ENCODE results near the gene BABAM2.
A peak's percentile ranks its signal among the peaks of the same experiment; 100 is the strongest.

The BABAM2 gene

DNA sequence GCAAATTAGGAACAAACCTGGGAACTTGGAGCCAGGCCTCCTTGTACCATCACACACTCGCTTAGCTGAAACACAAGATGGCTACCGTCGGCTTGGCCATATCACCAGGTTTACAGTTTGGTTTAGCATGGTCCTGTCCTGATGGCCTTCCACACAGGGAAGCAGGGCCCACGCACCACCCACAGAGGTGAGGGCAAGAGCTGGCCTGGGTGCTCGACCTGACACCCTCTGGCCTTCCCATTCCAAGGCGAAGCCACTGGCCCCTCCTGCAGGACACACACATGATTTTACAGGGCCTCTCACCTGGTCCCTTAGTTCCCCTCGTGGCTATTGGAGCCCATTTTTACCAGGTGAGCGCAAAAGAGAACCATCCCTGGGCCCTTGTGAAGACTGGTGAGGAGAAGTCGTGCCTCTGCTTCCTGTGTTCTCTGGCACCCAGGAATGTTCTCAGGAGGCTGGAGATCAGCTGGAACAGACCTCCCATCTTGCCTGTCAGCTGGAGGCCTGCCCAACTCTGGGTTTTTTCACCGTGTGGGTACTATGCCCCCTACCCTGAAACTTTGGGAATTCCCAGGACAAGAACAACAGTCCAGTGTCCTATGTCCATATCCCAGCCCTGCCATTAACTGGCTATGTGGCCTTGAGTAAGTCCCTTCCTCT lies 449.1 kb downstream of the BABAM2 start:
- DNase-seq = no peak

DNA sequence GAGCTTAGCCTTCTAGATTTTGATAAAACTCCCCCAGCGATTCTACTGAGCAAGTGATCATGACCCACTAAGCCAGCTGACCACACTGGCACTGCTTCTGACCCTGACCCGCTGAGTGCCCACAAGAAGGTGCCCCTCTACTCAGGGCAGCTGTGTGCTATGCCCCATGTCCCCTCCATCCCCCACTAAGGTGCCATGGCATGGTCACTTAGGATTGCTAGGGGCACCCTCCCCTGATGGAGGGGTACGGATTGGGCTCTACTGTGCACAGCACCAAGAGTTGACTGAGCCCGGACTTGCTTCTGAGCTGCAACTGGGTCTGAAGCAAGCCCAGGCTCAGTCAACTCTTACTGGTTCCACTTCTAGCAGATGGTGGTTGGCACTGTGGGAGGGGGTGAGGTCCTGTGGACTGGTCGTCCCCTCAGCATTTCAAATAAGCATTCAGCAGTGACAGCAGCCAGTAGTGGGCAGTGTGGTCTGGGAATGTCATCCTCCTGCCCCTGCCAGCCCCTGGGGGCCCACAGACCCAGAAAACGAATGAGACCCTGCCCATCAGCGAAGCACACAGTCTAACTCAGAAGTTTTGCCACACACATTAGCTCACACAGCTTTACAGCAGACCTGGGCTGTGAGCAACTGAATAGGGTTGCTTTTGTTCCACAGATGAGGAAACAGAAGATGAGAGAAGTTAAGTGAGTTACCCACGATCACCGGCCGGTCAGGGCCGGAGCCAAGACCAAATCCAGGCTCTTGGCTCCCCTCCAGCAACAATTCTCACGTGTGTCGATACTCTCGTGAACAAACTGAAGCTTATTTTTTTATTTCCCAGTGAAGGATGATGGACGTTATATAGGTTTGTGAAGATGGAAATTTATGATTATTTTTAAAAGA lies 450.0 kb downstream of the BABAM2 start:
- no peak for DNase-seq

DNA sequence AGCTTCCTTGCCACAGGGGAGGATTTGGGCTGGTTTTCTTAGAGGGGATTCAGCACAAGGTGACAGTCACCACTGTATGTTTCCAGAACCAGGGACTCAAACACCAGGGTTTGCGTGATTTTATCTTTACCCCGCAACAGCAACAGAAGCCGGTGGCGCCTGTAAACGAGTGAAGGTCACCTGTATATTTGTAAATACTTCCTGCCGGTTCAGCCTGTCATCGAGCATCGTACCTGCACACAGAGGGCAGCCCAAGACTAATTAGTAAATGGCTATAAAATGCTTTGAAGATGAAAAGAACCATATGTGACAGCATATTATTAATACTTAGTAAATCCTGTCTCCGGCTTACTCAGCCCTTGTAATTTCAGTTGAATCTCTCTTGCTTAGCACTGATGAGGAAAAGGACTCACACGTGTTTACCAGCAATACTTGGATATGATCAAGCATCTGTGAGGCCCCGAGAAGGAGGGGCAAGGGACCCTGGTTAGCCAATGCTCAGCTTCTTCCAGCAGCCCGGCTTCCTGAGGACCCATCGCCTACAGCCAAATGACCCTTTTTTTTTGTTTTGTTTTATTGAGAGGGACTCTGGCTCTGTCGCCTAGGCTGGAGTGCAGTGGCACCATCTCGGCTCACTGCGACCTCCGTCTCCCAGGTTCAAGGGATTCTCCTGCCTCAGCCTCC lies 450.8 kb downstream of the BABAM2 start:
- no peak for DNase-seq

DNA sequence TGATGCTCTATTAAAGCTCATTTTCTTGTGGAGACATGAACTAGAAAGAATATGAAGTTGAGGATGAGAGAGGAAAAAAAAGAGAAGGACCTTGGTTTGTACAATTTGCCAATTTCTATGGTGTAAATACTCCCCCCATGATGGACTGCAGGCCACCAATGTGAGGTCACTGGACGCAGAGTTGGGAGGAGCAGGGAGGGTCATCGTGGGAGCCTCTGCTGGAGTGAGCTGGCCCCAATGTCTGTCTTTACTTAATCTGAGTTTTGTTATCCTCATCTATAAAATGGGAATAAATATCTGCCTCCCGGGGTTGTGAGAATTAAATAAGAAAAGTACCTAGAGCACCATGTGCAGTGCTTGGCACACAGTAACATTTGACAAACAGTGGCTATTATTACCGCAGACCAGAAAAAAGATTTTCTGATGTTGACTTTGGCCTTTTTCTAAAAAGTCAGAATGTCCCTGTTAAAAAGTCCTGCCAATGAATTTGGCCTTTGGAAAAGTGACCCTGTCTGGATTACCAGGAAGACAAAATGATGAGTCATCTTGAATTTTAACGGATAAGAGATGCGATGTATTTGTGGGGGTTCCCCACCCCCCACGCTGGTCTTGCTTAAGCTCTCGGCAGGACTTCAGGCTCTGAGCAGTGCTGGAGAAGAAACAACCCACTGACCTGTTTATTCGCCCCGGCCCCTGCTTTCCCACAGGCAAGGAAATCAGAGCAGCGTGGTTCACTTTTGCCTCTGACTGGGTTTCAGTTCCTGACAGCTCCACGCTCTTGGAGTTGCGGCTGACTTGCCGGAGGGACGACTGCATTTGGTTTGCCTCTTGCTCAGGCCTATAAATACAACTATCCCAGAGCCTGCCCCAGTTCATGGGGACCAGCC lies 451.8 kb downstream of the BABAM2 start:
- no peak for DNase-seq

DNA sequence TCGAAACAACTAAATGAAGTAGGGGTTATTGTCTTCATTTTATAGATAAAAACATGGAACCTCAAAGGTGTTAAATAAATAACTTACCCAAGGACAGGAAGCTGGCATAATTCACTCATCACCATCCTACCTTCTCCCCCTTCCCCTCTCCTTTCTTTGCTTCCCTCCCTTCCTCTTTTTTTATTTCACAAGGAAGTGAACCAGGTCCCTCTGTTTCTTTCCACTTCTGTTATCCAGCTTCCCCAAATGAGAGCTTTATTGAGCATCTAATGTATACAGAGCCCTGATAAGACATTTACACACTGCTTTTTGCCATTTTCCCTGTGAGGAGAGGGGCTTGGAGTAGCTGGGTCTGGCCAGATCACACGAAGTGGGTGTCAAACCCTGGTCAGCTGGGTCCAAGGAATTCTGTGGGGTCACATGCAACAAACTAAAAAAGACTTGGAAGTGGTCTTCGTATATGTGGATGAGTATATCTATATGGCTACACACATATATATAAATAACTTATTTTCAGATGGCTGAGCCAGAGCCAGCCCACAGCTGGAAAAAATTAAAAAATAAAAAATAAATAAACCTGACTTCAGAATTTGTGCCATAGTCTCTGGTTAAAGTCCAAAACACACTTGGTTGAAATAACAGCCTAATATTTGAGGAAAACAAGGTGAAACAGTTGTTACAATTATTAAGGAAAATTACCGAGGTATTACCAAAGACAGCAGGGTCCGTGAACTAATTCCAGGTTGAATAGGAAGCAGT lies 452.8 kb downstream of the BABAM2 start:
- no peak for DNase-seq

DNA sequence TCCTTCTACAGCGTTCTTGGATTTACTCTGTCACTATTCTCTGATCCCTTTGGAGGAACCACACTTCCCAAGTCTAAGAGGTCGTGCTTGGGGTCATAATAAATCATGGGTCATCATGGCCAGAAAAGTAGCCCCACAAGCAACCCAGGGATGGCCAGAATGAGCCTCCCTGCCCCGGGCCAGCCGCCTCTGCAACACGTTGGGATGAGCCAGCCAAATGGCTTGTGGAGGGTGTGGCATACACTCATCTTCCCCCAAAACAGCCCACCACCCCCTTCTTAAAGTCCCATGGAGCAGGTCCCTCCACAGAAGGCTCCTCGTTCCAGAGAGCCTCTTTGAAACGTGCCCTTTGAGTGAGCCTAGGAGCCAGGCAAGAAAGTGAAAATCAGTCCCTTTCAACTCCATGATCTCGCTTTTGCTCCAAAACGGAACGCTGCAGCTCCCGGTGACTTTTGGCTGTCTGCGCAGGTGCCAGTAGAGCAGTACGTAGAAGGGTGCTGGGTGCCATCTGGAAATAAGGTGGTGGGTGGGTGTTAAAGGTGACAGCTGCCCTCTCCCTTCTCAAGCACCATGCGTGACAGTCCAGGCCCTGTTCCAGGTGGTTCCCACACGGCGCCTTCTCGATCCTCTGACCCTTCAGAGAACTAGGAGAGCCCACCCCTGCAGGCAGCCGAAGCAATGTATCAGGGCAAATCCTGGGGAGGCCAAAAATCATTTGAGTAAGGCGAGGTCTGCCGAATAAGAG lies 453.6 kb downstream of the BABAM2 start:
- no peak for DNase-seq

DNA sequence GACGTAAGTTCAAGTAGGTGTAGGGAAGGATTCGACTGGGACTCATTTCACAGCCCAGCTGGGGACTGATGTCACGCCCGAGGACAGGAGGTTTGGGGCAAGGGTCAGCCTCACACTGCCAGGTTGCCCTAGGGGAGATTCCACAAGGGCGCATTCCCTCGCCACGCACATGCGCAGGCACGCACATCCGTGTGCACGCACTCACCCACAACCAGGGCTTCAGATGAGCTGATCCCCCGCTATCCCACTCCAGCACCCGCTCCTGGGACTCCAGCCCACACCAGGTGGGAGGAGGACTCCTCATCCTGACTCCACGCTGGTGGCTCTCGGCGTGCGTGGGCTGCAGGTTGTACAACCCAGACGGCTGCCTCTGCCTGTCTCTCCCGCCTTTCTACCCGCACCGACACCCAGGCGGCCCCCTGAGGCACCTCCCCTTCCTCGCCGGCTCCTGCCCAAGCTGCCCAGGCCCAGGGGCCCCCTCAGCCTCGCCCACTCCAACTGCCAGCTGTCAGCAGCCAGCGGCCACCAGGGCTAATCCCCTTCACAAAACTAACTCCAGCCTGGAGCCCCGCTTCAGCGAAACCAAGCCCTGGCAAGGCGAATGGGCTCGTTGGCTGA lies 454.3 kb downstream of the BABAM2 start:
- DNase-seq = no peak

DNA sequence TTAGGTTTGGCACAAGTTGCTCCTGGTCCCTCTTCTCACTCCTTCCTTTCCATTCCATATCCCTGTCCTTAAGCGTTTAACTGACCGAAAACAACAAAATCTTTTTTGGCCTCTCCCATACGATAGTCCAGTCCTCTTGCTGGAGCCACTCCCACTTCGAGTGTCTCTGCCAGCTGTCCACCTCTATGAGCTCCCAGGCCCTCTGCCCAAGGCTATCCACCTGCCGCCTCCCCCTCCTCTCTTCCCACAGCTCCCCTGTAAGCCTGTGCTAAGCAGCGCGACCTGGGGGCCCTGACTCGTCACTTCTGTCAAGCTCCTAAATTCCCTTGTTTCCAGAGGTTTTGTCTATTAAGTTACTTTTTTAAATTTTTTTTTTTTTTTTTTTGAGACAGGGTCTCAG lies 455.1 kb downstream of the BABAM2 start:
- no peak for DNase-seq

DNA sequence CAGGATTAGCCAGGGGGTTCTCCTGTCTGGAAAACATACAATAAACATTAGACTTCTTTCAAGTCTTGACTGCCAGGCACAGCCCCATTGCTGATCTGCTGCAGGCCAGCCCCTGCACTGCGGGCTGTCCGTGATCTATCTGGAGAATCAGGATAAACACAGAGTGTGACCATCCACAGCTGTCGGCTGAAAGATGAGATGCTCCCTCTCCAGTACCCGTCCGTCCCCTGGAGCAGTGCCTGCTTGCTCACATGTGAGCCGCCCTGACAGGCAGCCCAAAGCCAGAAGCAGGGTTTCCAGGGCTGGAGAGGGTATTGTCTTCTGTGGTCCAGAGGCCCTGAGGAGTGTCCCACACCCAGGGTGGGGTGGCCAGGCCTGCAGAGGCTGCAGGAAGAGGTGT lies 456.1 kb downstream of the BABAM2 start:
- DNase-seq = no peak

DNA sequence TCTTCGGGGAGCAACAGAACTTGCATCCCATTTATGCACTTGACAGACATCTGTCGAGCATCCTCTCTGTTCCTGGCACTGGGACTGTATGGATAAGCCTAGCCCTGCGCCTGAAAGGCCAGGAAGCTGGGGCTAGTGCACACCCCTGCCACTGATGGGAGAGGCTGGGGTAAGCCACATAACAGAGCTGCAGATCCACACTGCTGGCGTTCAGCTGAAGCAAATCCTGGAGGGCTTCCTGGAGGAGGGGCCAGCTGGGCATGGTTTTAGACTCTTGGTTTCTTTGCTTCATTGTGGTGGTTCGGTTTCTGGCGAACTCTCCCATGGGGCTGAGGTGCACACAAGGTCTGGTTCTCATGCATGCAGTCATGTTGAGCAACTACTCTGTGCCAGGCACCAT lies 456.7 kb downstream of the BABAM2 start:
- no peak for DNase-seq

DNA sequence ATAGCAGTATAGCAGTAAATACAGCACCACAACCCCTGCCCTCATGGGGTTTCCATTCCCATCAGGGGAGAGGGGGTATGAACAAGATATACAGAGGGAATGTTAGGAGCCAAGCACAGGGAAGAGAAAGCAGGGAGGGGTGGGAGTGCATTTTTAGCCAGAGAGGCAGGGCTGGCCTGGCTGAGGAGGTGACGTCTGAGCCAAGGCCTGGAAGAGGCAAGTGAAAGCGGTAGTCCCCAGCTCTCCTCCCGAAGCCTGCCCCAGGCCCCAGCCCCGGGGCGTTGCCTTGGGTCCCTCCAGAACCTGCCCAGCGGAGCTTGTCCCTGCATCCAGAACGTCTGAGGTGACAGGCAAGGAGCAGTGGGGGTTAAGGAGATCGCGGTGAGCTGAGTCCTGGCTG lies 457.1 kb downstream of the BABAM2 start:
- no peak for DNase-seq

DNA sequence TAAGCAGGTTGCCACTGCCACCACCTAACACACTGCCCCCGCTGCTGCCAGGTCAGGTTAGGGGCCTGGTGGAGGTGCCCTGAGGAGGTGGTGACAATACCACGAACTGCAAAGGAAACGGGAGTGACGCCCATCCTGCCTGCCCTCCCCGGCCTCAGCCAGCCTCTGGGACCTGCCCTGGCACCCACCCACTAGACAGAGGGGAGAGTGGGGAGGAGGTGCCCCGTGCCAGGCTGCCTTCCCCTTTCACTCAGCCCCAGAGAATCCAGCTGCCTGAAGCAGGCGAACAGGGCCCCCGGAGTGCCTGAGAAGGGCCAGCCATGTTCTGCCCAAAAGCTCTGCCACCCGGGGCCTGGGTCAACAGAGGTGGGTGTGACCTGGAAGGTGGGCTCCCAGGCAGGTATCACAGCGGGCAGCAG lies 457.6 kb downstream of the BABAM2 start:
- peak; percentile 79 for DNase-seq

DNA sequence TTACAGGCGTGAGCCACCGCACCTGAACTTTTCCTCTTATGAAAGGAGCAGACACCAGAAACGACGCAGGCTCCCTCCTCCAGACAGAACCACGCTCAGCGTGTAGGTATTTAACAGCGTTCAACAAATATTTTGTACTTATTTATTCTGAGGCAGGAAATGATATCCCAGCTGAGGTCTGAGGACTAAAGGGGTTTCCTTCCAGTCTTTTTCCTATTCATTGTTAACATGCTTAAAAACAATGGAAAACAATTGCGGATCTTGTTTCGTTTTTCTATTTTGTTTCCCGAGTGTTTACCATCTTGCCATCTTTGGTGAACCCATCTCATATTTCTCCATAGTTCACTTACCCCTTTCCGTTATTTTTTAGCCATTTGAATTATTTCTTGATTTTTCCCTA lies 458.4 kb downstream of the BABAM2 start:
- DNase-seq = no peak

DNA sequence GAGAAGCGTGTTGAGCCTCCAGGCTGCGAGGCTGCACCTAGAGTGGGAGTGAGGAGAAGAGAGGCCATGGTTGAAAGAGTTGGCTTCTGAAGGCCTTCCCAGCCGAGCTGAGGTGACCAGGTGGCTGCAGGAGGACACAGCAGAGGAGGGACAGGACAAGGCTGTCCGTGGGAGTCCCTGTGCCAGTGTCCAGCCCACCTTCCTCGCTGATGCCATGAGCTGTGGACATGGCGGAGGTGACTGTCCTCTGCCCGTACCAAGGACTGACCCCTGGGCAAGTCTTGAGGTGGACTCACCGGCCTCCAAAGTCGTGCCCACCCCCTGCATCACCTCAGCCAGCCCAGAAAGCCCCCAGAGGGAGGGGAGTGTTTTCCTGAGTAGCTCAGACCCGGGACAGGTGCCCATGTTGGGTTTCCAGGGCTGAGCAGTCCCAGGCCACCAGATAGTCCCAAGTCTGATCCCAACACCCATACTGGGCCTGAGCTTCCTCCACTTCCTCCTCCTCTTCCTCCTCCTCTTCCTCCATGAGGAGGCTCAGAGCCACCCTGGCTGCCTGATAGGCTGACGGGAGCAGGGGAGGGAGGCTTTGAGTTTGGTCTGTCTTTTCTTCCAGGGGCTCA lies 459.1 kb downstream of the BABAM2 start:
- DNase-seq = no peak

DNA sequence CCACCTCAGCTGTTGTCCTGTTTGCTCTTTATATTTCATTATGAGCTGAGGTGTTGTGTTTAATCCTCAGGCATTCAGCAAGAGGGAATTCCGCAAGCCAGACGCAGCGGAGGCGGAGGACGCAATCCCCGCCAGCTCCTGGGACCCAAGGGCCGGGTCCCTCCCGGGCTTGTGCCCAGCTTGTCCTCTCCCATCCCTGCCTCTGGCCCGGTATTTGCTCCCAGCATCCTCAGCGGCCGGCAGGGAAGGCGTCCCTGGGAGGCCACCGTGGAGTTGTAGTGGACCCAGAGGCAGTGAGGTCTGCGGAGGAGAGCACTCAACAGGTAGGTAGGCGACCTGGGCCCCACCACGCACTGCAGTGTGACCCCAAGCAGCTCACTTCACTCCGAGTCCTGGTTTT lies 459.7 kb downstream of the BABAM2 start:
- DNase-seq = no peak

DNA sequence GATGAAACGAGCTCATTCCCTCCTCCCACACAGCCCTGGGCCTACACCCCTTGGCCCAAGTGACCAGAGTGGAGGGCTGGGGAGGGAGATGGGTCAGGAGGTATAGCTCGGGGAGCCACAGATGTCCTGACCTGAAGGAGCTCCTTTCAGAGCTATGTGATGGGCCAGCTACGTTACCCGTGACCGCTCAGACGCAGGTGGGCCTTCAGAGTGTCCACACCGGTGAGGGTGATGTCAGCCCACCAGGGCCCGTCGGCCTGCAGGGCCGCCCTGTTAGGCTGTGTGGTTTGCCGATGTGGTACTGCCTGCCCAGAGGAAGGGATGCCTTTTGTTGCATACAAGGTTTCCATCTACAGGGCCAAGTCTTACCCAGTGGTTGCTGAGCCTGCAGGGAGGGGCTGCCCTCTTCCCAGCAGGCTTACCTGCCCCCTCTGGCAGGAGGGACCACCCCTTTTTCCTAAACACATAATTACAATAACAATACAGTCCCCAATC lies 460.3 kb downstream of the BABAM2 start:
- DNase-seq = no peak

DNA sequence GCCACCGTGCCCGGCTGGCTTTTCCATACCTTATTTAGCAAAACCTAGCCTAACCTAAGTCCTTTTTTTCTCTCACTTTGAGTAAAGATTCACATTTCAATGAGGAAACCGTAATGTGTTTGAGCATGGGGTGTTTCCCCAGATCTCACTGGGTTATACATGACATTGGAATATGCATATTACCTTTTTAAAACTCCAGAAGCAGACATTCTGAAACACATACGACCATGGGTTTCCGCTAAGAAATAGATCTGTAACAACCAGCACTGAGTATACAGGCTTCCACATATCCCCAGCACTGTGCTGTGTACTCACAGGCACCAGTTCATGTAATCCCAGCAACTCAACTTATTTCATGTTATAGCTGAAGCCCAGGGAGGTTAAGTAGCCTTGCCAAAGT lies 461.1 kb downstream of the BABAM2 start:
- DNase-seq = no peak

DNA sequence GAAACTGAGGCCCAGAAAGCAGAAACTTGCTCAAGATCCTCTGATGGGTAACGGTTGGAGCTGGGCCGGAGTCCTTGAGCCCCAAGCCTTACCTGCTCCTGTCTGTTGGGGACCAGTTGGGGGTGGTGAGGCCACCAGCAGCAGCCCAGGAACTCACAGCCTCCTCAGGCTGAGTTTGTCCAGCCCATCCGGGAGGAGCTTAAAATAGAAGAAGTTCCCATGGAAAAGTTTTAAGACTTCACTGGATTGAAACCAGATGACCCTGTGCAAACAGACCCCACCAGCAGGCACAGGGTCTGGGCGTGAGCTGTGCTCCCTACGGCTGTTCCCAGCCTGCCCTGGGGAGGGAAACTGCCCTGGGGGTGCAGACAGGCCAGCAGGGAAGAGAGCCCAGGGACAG lies 461.6 kb downstream of the BABAM2 start:
- no peak for DNase-seq

DNA sequence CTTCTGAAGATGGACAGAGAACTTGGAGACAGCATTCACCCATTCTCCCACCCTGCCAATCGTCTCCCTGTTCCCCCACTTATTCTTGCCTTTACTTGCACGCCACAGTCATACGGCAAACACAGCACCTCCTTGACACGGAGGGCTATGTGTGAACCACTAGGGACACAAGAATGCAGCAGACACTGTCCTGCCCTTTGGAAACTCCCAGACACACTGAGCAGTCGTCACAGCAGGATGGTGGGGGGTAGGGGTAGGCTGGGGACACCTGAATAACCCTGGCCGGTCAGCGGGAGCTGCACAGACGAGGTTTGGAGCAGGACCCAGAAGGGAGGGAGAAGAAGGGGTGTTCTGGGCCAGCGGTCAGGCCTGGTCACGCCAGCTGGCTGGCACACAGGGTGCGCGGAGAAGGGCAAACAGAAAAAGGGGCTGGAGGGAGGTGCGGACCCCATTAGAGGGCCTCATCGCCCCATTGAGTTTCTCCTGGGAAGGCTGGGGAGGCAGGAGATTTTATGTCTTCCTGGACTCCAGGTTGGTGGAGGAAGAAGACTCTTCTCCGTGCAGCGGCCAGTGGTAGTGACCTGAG lies 462.2 kb downstream of the BABAM2 start:
- DNase-seq = no peak
